Endothelial cell (in vitro differentiated cells): ENCODE data around the gene SHBG. TPM values are rescaled to one million over a fixed set of nuclear protein-coding genes. Genes with fewer than 3 reads are reported as not detected.
A peak's percentile ranks its signal among the peaks of the same experiment; 100 is the strongest.

ENCODE experiments used
- DNase-seq: peaks from one replicate; pipeline ENCODE4 v3.0.0; 2021; ENCODE audit warnings: low spot score
- H3K27ac Mint-ChIP-seq: one replicate; pipeline ENCODE4 v1.8.0; 2021; ENCODE audit warnings: mixed read lengths, inconsistent platforms; ENCODE audit not compliant: unreplicated experiment
- H3K27me3 Mint-ChIP-seq: one replicate; pipeline ENCODE4 v1.8.0; 2021; ENCODE audit warnings: mild to moderate bottlenecking, moderate library complexity, mixed read lengths, inconsistent platforms; ENCODE audit not compliant: unreplicated experiment
- H3K36me3 Mint-ChIP-seq: one replicate; pipeline ENCODE4 v1.8.0; 2021; ENCODE audit warnings: mild to moderate bottlenecking, low read depth, mixed read lengths, inconsistent platforms; ENCODE audit not compliant: unreplicated experiment
- H3K4me1 Mint-ChIP-seq: one replicate; pipeline ENCODE4 v1.8.0; 2021; ENCODE audit warnings: mild to moderate bottlenecking, mixed read lengths, inconsistent platforms; ENCODE audit not compliant: unreplicated experiment
- H3K4me3 Mint-ChIP-seq: one replicate; pipeline ENCODE4 v1.8.0; 2021; ENCODE audit warnings: mild to moderate bottlenecking, mixed read lengths, inconsistent platforms; ENCODE audit not compliant: unreplicated experiment
- H3K9me3 Mint-ChIP-seq: one replicate; pipeline ENCODE4 v1.8.0; 2021; ENCODE audit warnings: mixed read lengths, inconsistent platforms; ENCODE audit not compliant: unreplicated experiment
- total RNA-seq: library from RNA; stranded (reverse); fragmentation: NEBNext Ultra II Directional; extraction: Animal tissue kit (Norgen Biotek cat#: 25700); gene quantifications from one replicate; pipeline ENCODE4 v1.2.1, GENCODE V29; 2021; ENCODE audit not compliant: unreplicated experiment
- TF ChIP-seq, protein P1 (sequence below): fragments of 200-600 bp; sonication (generic); IDR thresholded peaks from one replicate; pipeline ENCODE4 v1.5.0; 2021; ENCODE audit warnings: antibody characterized with exemption; ENCODE audit not compliant: unreplicated experiment

Gene SHBG
- total RNA-seq, 1 donor from 2014 or later: 0.95 TPM

DNA sequence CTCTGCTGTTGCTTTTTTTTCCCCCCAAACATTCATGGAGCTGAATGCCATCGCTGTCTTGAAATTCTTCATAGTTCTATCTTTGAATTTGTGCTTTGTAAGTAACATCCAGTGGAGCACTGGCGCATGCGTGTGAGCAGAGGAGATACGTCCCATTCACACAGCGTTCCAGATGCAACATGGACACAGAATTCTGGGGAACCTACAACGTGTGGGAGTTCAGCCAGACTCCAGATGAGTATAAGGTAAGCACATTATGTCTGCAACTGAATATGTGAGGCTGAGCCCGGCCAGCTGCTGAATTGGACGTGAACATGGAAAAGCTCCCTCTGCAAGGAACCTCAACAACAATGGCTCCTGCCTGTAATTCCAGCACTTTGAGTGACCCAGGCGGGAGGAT is 16.5 kb downstream of the SHBG start:
- TF ChIP-seq, protein P1, sequence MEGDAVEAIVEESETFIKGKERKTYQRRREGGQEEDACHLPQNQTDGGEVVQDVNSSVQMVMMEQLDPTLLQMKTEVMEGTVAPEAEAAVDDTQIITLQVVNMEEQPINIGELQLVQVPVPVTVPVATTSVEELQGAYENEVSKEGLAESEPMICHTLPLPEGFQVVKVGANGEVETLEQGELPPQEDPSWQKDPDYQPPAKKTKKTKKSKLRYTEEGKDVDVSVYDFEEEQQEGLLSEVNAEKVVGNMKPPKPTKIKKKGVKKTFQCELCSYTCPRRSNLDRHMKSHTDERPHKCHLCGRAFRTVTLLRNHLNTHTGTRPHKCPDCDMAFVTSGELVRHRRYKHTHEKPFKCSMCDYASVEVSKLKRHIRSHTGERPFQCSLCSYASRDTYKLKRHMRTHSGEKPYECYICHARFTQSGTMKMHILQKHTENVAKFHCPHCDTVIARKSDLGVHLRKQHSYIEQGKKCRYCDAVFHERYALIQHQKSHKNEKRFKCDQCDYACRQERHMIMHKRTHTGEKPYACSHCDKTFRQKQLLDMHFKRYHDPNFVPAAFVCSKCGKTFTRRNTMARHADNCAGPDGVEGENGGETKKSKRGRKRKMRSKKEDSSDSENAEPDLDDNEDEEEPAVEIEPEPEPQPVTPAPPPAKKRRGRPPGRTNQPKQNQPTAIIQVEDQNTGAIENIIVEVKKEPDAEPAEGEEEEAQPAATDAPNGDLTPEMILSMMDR: no peak
- DNase-seq: no peak
- peaks cover 11% of the 10 kb centered on the region for H3K27me3 Mint-ChIP-seq
- no peak overlapping the region for H3K27ac Mint-ChIP-seq
- H3K9me3 Mint-ChIP-seq: no peaks in the 10 kb centered on the region
- peaks cover 24% of the 10 kb centered on the region for H3K4me1 Mint-ChIP-seq
- no peaks in the 10 kb centered on the region for H3K36me3 Mint-ChIP-seq
- H3K4me3 Mint-ChIP-seq: no peak overlapping the region

DNA sequence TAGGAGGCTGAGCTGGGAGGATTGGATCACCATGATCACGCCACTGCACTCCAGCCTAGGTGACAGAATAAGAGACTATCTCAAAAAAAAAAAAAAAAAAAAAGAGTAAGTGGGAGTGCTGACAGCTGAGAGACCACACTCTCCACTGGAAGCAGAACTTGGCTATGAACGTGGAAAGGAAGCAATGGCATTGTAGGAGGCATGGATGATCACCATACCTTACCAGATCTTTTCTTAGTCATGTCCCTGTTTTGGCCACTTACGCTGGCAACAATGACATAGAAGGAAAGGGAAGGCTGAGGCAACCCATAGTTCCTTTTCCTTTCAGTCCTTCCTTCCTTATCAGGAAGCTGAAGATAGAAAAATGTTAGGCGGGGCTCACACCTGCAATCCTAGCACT is 17.1 kb downstream of the SHBG start:
- Mint-ChIP-seq H3K36me3 (no peaks in the 10 kb centered on the region), H3K27ac (no peak overlapping the region), H3K27me3 (peaks cover 11% of the 10 kb centered on the region), H3K9me3 (no peaks in the 10 kb centered on the region), H3K4me3 (no peak overlapping the region), H3K4me1 (peaks cover 25% of the 10 kb centered on the region)
- no peak for DNase-seq
- TF ChIP-seq, protein P1: no peak

DNA sequence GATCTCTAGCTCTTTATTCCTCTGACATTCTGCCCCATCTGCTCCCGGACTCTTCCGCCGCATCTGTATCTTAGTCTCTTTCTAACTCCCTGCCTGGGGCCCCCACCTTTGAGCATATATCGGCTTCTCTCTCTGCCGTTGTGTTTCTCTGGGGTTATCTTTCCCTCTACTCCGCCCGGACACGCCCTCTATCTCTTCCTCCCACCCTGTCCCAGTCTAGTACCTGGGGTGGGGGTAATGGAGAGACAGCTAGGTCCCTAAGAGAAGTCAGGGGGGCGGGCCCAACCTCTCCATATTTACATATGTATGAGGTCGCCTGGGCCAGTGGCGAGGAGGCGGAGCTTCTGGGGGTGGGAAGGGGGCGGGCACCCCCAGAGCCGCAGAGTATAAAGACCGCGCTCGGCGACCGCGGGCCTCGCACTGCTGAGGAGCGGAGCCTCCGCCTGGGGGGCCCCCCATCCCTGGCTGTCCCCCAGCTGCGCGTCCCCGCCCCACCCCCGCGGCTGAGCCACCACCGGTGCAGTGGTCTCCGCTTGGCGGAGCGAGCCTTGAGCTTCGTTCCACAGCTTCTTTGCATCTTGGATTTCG is 20.7 kb downstream of the SHBG start, which contains the start of gene ATP1B2:
Gene ATP1B2, plus strand, starts transcription at position 418 of the 588 bp plus-strand sequence. CDS start 593 bp downstream, outside the sequence.
- peak within 1 kb of the TSS; percentile 88 for H3K4me3 Mint-ChIP-seq
- H3K4me1 Mint-ChIP-seq: peaks cover 26% of the 10 kb centered on the region
- peak; percentile 64 for DNase-seq
- peak within 1 kb of the TSS; percentile 1 for H3K27ac Mint-ChIP-seq
- H3K9me3 Mint-ChIP-seq: no peaks in the 10 kb centered on the region
- TF ChIP-seq, protein P1: no peak
- H3K27me3 Mint-ChIP-seq: peaks cover 24% of the 10 kb centered on the region
- H3K36me3 Mint-ChIP-seq: peaks cover 18% of the 10 kb centered on the region

DNA sequence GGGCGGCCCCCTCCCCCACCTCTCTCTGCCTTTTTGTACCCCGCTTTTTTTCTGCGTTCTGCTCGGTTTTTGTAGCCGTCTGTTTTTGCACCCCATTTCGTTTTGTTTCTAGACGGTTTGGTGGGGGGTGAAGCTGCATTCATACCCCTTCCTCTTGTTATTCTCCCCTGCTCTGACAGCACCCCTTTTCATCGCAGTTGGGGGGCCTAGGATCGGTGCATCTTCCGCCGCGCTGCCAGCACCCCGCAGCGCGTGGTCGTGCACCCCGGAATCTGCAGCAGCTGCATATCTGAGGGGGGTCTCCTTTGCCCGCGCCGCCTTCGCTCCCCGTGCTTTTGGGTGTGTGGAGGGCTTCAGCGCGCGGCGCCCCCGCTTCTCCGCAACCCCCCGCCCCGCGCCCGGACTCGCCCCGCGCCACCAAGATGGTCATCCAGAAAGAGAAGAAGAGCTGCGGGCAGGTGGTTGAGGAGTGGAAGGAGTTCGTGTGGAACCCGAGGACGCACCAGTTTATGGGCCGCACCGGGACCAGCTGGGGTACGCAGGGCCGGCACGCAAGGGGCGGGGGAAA is 21.2 kb downstream of the SHBG start:
- Mint-ChIP-seq H3K27ac (no peak overlapping the region), H3K4me3 (peak overlapping the region; percentile 88), H3K9me3 (no peaks in the 10 kb centered on the region), H3K27me3 (peaks cover 24% of the 10 kb centered on the region), H3K4me1 (peaks cover 28% of the 10 kb centered on the region), H3K36me3 (peaks cover 18% of the 10 kb centered on the region)
- DNase-seq: no peak
- TF ChIP-seq, protein P1: no peak

DNA sequence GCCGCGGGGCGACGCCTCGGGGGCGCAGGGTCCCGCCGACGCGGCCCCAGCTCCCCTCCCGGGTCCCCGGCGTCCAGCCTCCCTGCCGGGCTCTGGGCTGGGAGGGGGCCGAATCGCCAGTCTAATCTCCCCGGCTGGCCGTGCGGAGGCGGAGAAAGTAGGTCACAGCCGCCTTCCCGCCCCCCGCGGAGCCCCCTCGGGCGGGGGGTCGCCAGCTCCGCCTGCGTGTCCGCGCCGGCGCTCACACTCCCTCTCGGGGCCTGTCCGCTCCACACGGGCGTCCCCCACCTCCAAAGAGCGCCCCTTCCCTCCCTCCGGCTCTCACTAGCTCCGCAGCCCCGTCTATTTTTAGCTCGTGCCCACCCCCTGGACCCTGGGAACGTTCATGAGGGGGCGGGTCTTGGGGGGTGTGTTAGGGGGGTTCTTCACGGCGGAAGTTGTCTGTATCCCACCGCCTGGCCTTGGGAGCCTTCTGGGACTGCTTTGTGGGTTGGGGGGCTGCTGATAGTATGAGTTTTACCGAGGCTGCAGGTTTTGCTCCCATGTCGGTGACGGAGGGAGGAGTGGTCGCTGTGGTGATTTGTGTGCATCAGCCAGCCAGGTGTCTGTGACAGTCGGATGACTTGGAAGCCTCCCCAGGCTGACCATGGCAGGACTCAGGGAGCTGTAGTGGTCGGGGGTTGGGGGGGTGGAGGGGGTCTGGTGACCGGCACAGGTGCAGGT is 21.9 kb downstream of the SHBG start:
- H3K9me3 Mint-ChIP-seq: no peaks in the 10 kb centered on the region
- no peak overlapping the region for H3K27ac Mint-ChIP-seq
- H3K27me3 Mint-ChIP-seq: peaks cover 25% of the 10 kb centered on the region
- peaks cover 18% of the 10 kb centered on the region for H3K36me3 Mint-ChIP-seq
- TF ChIP-seq, protein P1: no peak
- no peak for DNase-seq
- peak overlapping the region; percentile 81 for H3K4me3 Mint-ChIP-seq
- H3K4me1 Mint-ChIP-seq: peaks cover 30% of the 10 kb centered on the region
